DMS53 (cell line): ENCODE data around the gene SLC30A7.
"Not testable (repeated sequence)": the region's sequence is repeated elsewhere in the genome, so short reads cannot be mapped to it uniquely, and the experiment has no call there.

ENCODE experiments used
- DNase-seq: peaks from one replicate; lab custom pipeline; 2025; lab: John Stamatoyannopoulos, UW

SLC30A7 gene

DNA sequence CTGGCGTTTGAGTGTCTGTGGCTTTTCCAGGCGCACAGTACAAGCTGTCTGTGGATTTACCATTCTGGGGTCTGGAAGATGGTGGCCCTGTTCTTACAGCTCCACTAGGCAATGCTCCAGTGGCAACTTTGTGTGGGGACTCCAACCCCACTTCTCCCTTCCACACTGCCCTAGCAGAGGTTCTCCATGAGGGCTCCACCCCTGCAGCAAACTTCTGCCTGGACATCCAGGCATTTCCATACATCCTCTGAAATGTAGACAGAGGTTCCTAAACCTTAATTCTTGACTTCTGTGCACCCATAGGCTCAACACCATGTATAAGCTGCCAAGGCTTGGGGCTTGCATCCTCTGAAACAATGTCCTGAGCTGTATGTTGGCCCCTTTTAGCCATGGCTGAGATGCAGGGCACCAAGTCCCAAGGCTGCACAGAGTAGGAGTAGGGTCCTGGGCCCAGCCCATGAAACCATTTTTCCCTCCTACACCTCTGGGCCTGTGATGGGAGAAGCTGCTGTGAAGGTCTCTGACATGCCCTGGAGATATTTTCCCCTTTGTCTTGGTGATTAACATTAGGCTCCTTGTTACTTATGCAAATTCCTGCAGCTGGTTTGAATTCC lies 5.9 kb upstream of the SLC30A7 start:
- not testable (repeated sequence) for DNase-seq

DNA sequence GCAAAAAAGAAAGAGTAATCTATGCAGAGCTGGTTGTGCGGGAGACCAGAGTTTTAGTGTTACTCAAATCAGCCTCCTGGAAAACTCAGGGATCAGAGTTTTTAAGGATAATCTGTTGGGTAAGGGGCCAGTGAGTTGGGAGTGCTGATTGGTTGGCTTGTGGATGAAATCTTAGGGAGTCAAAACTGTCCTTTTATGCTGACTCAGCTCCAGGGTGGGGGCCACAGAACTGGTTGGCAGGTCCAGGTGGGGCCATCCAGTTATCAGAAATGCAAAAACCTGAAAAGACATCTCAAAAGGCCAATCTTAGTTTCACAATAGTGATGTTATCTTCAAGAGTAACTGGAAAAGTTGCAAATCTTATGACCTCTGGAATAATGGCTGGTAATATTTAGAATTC lies 4.5 kb upstream of the SLC30A7 start:
- DNase-seq, result no peak

DNA sequence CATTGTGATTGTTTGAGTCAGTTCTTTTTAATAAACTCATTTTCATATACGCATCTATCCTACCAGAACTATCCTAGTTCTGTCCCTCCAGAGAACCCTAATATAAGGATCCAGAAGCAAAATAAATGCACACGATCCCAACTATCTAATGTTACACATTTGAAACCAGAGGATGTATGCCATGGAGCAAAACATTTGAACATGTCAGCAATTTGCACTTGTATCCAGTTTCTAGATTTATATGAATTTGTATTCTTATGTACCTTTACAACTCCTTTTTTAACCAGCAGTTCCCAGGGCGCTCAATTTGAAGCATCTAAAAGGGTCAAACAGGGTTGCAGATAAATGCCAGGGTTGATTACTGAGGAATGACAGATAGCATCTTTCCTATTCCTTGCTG lies 3.3 kb upstream of the SLC30A7 start:
- DNase-seq, result no peak

DNA sequence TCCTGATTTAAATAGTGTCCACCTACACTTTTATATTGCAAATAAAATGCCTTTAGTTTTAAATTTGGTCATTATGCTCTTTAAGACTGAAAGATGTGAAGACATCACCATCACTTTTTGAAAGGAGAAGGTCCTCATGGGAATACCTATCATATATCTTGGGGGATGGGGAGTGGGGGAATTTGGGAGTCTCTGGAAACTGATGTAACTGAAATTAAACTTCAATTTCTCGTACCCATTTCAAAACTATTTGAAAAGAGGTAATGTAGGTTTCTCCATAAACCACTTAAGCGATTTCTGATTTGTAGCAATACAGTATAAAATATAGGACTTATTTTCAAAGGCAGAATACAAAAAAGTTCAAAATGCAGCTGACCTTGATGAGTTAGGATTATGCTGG lies 2.2 kb upstream of the SLC30A7 start:
- no peak for DNase-seq

DNA sequence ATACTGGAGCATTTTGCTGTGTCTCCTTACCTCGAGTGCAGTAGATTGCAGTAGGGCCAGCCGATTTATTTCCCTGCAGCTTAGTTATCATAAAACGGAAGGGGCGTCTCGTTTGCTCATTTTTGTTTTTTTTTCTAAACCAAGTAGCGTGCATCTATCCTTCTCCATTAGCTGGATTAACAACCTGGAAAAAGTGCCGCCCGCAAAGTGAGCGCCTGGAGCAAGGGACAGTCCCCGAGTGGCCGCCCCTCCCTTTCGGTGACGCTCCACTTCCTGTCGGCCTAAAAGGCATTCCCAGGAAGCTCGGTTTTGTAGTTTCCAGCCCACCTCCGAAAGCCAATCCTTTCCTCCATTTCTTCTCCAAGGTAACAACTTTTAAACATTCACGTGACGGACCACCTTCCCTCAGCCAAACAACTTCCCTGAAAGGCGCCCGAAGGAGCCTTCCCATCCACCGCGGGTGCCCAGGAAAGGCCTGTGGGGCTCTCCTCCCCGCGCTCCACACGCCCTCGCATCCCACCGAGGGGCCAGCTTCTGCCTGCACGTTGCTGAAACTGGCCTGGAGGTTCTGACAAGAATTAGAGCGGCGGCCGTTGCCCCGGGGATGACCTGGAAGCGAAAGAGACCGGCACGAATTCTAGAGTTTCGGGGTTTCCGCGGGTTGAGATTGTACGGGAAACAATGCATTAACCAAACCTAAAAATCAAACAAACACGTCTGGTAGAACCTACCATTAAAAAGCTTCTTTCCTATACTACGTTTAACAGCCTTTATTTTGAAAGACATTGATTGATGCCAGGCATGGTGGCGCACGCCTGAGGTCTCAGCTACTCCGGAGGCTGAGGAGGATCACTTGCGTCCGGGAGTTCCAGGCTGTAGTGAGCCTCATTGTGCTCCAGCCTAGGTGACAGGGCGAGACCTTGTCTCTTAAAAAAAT lies 1.0 kb upstream of the SLC30A7 start, which contains the start of gene EXTL2:
EXTL2 (minus strand) TSS at position 240 of the 937 bp plus-strand sequence. CDS start 6,085 bp downstream, outside the sequence.
- peak; percentile 99 for DNase-seq

DNA sequence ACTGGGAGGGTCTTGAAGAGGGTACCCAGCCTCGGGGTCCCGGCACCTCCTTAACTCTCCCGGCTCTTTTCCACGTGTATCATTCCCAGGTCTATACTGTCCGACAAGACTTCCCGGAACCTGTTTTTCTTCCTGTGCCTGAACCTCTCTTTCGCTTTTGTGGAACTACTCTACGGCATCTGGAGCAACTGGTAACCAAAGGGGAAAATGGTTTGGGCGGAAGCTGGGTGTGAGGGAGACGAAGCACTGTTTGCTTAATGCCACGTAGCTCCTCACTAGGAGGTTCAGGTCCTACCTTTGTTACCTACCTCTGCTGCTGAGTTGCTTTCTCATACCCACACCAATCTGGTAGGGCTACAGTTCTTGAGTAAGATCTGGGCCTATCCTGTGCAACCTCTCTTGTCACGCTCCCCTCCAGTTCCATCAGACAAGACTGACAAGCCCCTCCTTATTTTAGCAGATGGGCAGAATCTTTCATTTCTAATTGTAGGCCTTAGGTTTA lies 642 bp downstream of the SLC30A7 start:
- peak; percentile 90 for DNase-seq

DNA sequence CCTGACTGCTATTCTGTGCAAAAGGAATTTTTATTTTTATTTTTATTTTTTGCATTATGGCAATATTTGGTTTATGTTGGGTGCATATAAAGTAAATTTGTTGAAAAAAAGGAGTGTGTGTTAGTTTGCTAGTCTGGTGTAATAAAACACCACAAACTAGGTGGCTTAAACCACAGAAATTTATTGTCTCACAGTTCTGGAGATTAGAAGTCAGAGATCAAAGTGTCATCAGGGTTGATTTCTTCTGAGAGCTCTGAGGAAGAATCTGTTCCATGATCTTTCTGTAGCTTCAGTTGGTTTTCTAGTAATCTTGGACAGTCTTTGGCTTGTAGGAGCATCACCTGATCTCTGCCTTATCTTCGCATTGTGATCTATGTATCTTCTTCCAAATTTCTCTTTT lies 6.5 kb downstream of the SLC30A7 start:
- DNase-seq, result no peak

DNA sequence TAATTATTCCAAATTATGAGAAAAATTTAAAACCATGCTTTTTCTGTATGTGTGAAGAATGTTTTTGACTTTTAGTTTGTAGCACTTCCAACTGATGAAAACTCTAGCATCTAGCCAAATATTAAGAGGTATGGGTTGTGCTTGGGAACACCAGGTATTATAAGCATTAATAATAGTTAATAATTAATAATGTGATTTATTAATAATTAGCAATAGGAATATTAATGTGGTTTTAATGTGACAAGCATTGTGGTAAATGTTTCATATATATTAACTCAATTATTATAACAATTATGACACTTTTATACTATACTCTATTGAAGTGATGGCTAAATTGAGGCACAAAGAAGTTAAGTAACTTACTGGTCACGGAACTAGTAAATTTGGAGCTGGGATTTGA lies 7.9 kb downstream of the SLC30A7 start:
- DNase-seq, result no peak

DNA sequence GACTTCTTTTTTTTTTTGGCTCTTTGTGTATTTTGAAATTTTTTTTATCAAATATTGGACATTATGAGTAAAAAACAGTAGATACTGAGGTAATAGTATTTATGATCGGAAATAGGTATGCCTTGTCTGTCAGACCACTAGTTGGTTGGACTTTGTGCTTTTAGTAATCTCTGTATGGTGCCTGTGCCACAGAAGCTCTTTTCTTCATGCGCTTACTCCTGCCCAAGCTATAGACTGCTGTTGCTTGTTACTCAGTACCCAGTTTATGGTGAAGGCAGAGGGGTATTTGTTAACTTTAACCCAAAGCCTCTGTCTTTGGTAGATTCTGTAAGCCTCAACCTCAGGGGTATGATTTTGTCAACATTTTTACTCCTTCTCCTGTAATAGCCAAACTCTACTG lies 8.6 kb downstream of the SLC30A7 start:
- DNase-seq, result no peak

DNA sequence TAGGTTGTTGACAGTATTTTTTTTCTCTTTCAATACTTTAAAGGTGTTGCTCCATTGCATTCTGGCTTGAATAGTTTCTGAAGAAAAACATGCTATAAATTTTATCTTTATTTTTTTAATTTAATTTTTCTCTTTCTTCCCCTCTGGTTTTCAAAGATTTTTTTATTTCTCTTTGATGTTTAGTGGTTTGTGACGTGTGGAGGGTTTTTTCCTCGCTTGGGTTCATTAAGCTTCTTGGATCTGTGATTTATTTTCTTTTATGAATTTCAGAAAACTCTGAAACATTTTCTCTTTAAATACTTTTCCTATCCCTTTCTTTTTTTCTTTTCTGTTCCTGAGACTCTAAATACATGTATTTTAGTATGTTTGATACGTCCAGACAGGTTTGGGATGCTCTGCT lies 9.3 kb downstream of the SLC30A7 start:
- no peak for DNase-seq

DNA sequence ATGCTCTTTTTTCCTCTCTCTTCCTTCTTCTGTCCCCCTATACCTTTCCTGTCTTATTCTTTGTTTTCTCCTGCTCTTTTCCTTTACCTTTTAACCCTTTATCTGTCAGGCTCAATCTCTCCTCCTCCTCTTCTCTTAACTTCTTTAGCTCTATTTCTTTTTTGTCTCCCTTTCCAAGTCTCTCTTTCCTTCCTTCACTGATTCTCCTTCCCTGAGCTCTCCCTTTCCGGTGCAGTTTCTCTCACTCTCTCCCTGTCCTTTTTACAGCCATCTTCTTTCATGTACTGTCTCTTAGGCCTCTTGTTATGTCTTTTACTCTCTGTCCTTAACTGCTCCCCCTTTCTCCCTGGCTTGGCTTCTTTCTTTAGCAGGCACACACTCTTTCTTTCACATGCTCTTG lies 12.0 kb downstream of the SLC30A7 start:
- no peak for DNase-seq

DNA sequence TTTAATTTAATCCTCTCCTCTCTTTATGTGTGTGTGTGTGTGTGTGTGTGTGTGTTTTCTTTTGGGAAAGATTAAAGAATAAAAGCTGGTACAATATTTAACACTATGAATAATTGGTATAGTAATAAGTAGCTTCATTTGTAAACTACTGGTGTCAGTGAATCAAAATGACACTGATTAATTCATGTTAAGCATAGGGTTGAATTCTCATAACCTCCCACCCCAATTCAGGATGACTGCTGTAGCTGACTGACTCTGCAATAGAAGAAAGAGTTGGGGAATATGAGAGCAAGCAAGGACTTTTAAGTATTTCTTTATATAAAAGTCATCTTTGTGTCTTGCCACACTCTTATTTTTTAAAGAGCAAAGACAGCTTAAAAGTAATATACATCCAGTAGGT lies 13.1 kb downstream of the SLC30A7 start:
- DNase-seq, result no peak

DNA sequence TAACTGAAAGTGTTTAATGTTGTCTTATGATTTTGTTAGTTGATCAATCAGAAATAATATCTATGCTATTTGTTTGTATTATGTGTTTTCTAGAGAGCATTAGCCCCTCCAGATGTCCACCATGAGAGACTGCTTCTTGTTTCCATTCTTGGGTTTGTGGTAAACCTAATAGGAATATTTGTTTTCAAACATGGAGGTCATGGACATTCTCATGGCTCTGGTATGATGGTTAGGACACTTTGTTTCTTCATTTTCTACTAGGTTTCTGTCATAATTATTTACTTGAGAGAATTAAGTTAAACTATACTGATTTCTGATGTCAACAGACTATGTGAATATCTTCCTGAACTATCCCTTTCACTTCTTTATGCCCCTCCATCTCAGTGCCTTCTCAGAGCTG lies 16.1 kb downstream of the SLC30A7 start:
- DNase-seq, result no peak

DNA sequence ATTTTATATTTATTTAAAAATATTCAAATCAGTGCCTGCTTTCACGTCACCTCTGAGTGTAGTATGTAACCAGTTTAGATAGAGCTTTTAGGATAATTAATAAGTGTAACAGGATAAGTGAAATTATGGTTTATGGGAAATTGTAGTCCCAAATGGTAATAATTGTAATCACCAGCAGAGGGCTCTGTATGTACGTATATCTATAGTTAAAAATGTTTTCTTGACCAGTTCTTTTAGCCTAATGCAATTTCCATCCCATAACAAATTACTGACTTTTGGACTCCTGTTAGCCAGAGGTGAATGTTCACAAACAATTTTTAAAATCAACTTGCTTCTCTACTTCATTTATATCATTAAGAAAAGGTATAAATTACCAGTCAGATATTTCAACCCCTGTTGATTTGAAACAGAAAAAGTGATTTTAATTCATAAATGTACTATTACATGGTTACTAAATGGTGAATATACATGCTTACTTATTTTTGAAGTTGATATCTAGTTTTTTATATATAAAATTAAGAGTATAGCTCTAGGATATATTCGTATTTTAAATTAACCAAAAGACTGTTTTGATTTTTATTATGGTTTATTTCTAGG lies 25.3 kb downstream of the SLC30A7 start:
- peak; percentile 85 for DNase-seq

DNA sequence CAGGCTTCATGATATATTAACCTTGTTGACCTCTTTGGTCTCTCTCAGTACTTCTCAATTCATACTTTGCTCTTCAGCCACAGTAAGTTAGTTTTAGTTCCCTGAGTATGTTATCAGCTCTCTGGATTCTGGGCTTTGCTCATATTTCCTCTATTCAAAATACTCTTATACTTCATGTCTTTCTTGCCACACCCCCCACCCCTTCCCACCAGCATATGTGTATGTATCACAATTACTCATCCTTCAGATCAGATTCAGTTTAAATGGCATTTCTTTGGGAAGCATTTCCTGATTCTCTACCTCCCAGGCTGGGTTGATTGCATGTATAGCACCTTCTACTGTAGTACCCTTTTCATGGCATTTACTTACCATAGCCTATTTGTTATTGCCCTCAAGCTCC lies 28.3 kb downstream of the SLC30A7 start:
- DNase-seq, result no peak

DNA sequence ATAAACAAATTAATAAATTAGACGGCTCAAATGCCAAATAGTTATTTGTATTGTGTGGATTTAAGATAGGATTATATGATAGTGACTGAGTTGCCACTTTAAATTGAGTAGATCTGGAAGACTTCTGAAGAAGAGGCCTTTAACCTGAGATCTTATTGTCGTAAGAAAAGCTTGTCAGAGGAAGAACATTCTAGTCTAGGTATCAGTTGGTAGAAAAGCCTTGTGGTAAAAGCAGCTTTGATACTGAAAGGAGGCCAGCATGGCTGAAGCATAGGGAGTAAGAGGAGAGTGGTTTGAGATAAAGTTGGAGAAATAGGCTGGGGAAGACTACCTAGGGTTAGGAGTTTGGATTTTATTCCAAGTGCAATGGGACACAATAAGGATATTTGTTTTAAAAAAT lies 29.1 kb downstream of the SLC30A7 start:
- DNase-seq, result no peak

DNA sequence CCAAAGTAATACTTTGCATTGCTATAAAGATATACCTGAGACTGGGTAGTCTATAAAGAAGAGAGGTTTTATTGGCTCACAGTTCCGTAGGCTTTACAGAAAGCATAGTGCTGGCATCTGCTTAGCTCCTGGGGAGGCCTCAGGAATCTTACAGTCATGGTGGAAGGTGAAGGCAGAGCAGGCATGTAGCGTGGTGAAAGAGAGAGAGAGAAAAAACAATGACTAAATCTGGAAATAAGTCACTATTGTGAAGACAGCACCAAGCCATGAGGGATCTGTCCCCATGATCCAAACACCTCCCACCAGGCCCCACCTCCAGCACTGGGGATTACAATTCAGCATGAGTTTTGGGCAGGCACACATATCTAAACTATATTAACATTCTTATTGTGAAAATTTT lies 30.4 kb downstream of the SLC30A7 start:
- no peak for DNase-seq

DNA sequence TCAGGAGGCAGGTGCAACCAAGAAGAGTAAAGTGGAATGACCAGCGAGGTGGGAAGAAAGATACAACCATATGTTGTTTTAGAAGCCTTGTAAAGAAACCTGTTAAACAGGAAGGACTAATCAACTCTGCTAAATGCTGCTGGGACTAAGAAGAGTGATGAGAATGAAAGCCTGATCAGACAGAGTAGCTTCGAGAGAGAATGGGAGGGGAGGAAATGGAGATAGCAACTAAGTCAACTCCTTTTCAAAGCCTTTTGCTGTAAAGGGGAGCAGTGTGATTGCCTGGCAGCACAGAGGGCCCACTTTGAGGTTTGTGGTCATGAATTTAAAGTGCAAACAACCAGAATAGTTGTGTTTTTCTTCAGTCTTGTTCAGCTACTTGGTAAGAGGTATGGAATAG lies 31.4 kb downstream of the SLC30A7 start:
- DNase-seq, result peak; percentile 63

DNA sequence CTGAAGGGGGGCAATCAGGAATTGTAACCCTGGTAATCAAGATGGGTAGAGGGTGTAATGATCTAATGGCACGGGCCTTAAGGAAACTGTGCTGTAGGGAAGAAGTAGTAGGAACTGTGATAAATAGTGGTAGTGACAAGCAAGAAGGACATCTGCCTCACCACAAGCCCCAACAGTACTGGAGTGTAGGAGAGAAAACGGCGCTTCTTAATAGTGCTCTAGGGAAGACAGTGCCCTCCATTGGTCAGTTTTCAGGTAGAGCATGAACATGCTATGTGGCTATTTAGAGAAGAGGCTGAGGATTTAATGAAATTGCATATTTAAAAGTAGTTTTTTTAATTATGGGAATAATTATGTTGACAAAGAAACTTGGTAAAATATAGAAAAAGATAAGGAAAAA lies 32.2 kb downstream of the SLC30A7 start:
- DNase-seq, result peak; percentile 38

DNA sequence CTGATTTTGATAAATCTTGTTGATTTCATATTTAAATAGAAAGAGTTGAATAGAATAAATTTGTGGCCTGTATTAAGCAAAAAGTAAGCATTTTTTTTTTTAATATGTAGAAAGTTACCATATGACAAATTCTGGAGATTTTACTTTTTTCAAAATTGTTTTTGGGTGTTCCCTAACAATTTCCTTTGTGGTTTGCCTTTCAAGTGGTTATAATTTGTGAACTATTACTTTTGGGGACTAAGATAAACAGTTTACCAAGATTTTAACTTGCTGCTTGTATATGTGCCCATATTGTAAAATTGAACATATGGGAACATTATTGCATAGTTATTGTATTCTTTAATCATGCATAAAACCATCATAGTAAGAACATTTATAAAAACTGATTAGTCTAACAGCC lies 34.6 kb downstream of the SLC30A7 start:
- DNase-seq, result no peak

DNA sequence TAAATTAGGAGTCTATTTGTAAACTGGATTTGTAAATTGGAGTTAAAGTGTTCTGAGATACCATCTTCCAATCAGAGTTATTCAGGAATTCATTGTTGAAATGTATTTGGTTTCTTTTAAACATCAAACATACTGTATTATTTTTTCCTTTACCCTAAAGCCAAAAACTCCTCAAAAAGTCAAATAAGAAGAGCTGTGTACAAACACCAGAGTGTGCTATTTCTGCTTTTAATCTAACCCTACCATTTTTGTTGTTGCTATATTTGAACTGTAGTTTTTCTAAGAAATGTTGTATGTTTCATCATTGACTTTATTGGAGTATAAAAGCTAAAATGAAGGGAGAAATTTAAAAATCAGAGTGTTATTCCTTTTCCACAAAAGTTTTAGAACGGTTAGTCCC lies 35.8 kb downstream of the SLC30A7 start:
- no peak for DNase-seq

DNA sequence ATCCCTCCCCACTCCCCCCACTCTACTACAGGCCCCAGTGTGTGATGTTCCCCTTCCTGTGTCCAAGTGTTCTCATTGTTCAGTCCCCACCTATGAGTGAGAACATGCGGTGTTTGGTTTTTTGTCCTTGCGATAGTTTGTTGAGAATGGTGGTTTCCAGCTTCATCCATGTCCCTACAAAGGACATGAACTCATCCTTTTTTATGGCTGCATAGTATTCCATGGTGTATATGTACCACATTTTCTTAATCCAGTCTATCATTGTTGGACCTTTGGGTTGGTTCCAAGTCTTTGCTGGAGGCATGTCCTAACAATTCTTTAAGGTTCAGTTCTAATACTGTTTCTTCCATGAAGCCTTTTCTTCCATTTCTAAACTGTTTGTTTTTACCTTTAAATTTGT lies 37.7 kb downstream of the SLC30A7 start:
- DNase-seq, result not testable (repeated sequence)
